ENCODE results near the gene DIDO1. TPM values are rescaled to one million over a fixed set of nuclear protein-coding genes. Genes with fewer than 3 reads are reported as not detected.

Gene DIDO1
- total and polyA plus RNA-seq, 2 of the 13 experiments (the other 11 are each of a cell fraction or from before 2014, with no cell fraction given), result 75.0 to 75.1 TPM

- no peak for TF ChIP-seq ZNF713 (CRISPR knock-in tag; IDR thresholded peaks at IDR 0.05)
- 0 out of 2 replicates have a peak, but pooled peaks have one; percentile 15 for TF ChIP-seq BRD4 (CRISPR knock-in tag; IDR thresholded peaks at IDR 0.05)
- TF ChIP-seq MED1 (CRISPR knock-in tag; IDR thresholded peaks at IDR 0.05), result no peak
- 0 out of 2 replicates have a peak, but pooled peaks have one; percentile 22 for TF ChIP-seq ZNF235 (CRISPR knock-in tag; IDR thresholded peaks at IDR 0.05; ENCODE audit: borderline replicate concordance)
- no peak for TF ChIP-seq NCOR1 (IDR thresholded peaks at IDR 0.05; ENCODE audit: borderline replicate concordance, low read length)
- TF ChIP-seq ZNF331 (CRISPR knock-in tag; IDR thresholded peaks at IDR 0.05), result no peak
- 0 out of 2 replicates have a peak, but pooled peaks have one; percentile 2 for TF ChIP-seq KLF6 (CRISPR knock-in tag; IDR thresholded peaks at IDR 0.05)
- TF ChIP-seq EED (CRISPR knock-in tag; IDR thresholded peaks at IDR 0.05), result peak; percentile 86; the same call in 1 of the 2 replicates
- no peak for TF ChIP-seq ATF4 (CRISPR knock-in tag; IDR thresholded peaks at IDR 0.05)
- TF ChIP-seq CREB1 (IDR thresholded peaks at IDR 0.05), result no peak
- no peak for TF ChIP-seq CREB1 (CRISPR knock-in tag; IDR thresholded peaks at IDR 0.05)
- TF ChIP-seq ZBTB40 (IDR thresholded peaks at IDR 0.05), result no peak
- peak; percentile 49; the same call in 1 of the 2 replicates for TF ChIP-seq ZBTB40 (CRISPR knock-in tag; IDR thresholded peaks at IDR 0.05)
- TF ChIP-seq ZNF891 (CRISPR knock-in tag; IDR thresholded peaks at IDR 0.05), result 0 out of 2 replicates have a peak, but pooled peaks have one; percentile 9
- TF ChIP-seq ZNF788 (CRISPR knock-in tag; IDR thresholded peaks at IDR 0.05; ENCODE audit: borderline replicate concordance), result 0 out of 2 replicates have a peak, but pooled peaks have one; percentile 36
- 0 out of 2 replicates have a peak, but pooled peaks have one; percentile 32 for TF ChIP-seq ZNF30 (CRISPR knock-in tag; IDR thresholded peaks at IDR 0.05)
- 0 out of 2 replicates have a peak, but pooled peaks have one; percentile 9 for TF ChIP-seq EZH2 (conservative IDR thresholded peaks at IDR 0.05; ENCODE audit: low read depth, low read length)
- TF ChIP-seq ZNF772 (CRISPR knock-in tag; IDR thresholded peaks at IDR 0.05), result peak; percentile 48; the same call in 1 of the 2 replicates
Observed at GRCh38 chr20:62972845-62973745, 46.8 kb upstream of the DIDO1 start (continued).

Data from HepG2 (cell line).